ENCODE results near the gene FXN. TPM values are rescaled to one million over a fixed set of nuclear protein-coding genes. Genes with fewer than 3 reads are reported as not detected.

FXN gene
- total and polyA plus RNA-seq, 2 donors (not counting 3 experiments of a cell fraction or from before 2014, with no cell fraction given), result 18.2 to 21.2 TPM

DNA sequence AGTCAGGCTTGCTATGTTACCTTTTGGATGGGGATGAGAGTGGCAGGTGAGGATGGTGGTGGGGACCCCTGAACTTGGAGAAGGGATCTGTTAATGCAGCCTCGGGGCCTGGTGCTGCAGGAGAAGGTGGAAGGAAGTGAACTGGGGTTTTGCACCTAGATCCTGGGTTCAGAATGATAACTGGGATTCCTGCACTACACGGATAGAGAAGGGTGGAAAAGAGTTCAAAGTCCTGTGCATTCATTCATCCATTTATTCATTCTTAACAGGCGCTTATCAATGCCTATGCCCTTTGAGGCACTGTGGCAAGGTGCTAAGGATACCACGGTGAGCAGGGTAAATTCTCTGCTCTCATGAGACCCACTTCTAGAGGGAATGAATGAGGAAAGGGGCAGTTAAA lies 96.8 kb downstream of the FXN start:
- DNase-seq (ENCODE audit: low read depth, low spot score) (no peak), FAIRE-seq (no peak)
- Histone ChIP-seq H3K4me3 (replicated peaks in 1 of 3; ENCODE audit: insufficient read depth in 1 of 3, low read depth in 1 of 3, low read length in 3 of 3) (no peak overlapping the region), H3K9me1 (replicated peaks; ENCODE audit: control insufficient read depth, extremely low read depth, insufficient read depth, low read length) (no peaks in the 10 kb centered on the region), H3K79me2 (ENCODE audit: control insufficient read depth, insufficient read depth, low read length) (peaks cover 84% of the 10 kb centered on the region), H3K4me2 (ENCODE audit: insufficient read depth, low read length) (no peak overlapping the region), H3K4me1 (ENCODE audit: control insufficient read depth, extremely low read depth, insufficient read depth, low read length) (peaks cover 31% of the 10 kb centered on the region), H3K9me3 (replicated peaks; ENCODE audit: control insufficient read depth, insufficient read depth, low read length) (no peaks in the 10 kb centered on the region), H3K27ac (ENCODE audit: insufficient read depth, low read depth, low read length) (no peak overlapping the region), H4K20me1 (replicated peaks; ENCODE audit: control insufficient read depth, extremely low read depth, insufficient read depth, low read length) (no peaks in the 10 kb centered on the region), H3K9ac (replicated peaks; ENCODE audit: extremely low read depth, insufficient read depth, low read length) (no peak overlapping the region), H3K36me3 (ENCODE audit: control insufficient read depth in 2 of 2, extremely low read depth in 1 of 2, insufficient read depth in 2 of 2, low read length in 2 of 2) (no peaks in the 10 kb centered on the region), H2AFZ (ENCODE audit: low read depth, low read length) (no peak overlapping the region), H3K27me3 (ENCODE audit: control insufficient read depth in 2 of 2, insufficient read depth in 2 of 2, low read length in 2 of 2) (no peaks in the 10 kb centered on the region)
- TF ChIP-seq FOS (IDR thresholded peaks at IDR 0.05; ENCODE audit: borderline replicate concordance, insufficient read depth, low read length) (no peak), MYC (IDR thresholded peaks at IDR 0.05; ENCODE audit: low read depth, low read length) (no peak), GATA2 (IDR thresholded peaks at IDR 0.05; ENCODE audit: insufficient read depth, insufficient read length, low read depth, low read length) (no peak), JUN (IDR thresholded peaks at IDR 0.05; ENCODE audit: borderline replicate concordance, insufficient read depth, insufficient read length, low read depth) (no peak), MAX (IDR thresholded peaks at IDR 0.05; ENCODE audit: insufficient read depth, insufficient read length) (no peak), POLR2AphosphoS5 (IDR thresholded peaks at IDR 0.05; ENCODE audit: insufficient read depth, low read depth, low read length) (no peak), POLR2A (IDR thresholded peaks at IDR 0.05; ENCODE audit: low read depth, low read length) (no peak), EZH2 (IDR thresholded peaks at IDR 0.05; ENCODE audit: borderline replicate concordance, low read depth, low read length, severe bottlenecking) (no peak)
- TF ChIP-seq, protein P1, sequence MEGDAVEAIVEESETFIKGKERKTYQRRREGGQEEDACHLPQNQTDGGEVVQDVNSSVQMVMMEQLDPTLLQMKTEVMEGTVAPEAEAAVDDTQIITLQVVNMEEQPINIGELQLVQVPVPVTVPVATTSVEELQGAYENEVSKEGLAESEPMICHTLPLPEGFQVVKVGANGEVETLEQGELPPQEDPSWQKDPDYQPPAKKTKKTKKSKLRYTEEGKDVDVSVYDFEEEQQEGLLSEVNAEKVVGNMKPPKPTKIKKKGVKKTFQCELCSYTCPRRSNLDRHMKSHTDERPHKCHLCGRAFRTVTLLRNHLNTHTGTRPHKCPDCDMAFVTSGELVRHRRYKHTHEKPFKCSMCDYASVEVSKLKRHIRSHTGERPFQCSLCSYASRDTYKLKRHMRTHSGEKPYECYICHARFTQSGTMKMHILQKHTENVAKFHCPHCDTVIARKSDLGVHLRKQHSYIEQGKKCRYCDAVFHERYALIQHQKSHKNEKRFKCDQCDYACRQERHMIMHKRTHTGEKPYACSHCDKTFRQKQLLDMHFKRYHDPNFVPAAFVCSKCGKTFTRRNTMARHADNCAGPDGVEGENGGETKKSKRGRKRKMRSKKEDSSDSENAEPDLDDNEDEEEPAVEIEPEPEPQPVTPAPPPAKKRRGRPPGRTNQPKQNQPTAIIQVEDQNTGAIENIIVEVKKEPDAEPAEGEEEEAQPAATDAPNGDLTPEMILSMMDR (IDR thresholded peaks at IDR 0.05; ENCODE audit: extremely low read depth in 1 of 2, insufficient read depth in 1 of 2, low read depth in 1 of 2, low read length in 2 of 2), result no peak
- ChIA-PET CTCF (interaction anchor here (1.0 to 3.1 kb wide), 5 partner anchors 11 to 91 kb away, joined by 3 to 14 read pairs (median 7); no protein-coding TSS in a partner anchor), POLR2A (interaction anchor here (0.6 kb wide), 1 partner anchor 33 kb away, joined by 3 read pairs; no protein-coding TSS in a partner anchor)
- no TSS peak for BruUV-seq (replicated peaks)
- dilution Hi-C loops (cut with MboI; ENCODE audit: extremely low pct_ligation_motif_present, low sequenced_read_pairs) (no loop called here), intact Hi-C loops (cut with micrococcal nuclease) (no loop called here)
